HepG2 (cell line): Measurements from ENCODE around the gene BAHCC1. TPM values are rescaled to one million over a fixed set of nuclear protein-coding genes. Genes with fewer than 3 reads are reported as not detected.
A peak's percentile ranks its signal among the peaks of the same experiment; 100 is the strongest.

Experiments
- ASH2L ChIP-seq: fragments of 300-600, 200-600 bp; sonication (generic); IDR thresholded peaks from 2 replicates; pipeline ENCODE4 v1.7.0; 2017; ENCODE audit warnings: low read depth, mild to moderate bottlenecking, moderate library complexity, mixed read lengths, low read length; ENCODE audit not compliant: insufficient read length
- HNRNPLL ChIP-seq: fragments of 200-400 bp; formaldehyde crosslinking; IDR thresholded peaks from 2 replicates; pipeline ENCODE4 v1.6.1; 2017; ENCODE audit warnings: mild to moderate bottlenecking, low read depth, low read length; ENCODE audit not compliant: poor library complexity, severe bottlenecking
- KLF12 ChIP-seq: sonication (generic); formaldehyde crosslinking; IDR thresholded peaks from 2 replicates; pipeline ENCODE4 v1.4.0; 2020; ENCODE audit warnings: missing genetic modification reagents, borderline replicate concordance
- MAFF ChIP-seq: IDR thresholded peaks from 2 replicates; pipeline ENCODE4 v1.6.1; 2011; ENCODE audit warnings: low read depth, low read length, improper control_type of control experiment
- MBNL3 ChIP-seq: fragments of 250-450 bp; sonication (Bioruptor Pico); conservative IDR thresholded peaks from 2 replicates; pipeline ENCODE4 v1.8.0; 2022; ENCODE audit warnings: mild to moderate bottlenecking, inconsistent platforms
- MED1 ChIP-seq: sonication (generic); formaldehyde crosslinking; IDR thresholded peaks from 2 replicates; pipeline ENCODE4 v1.4.0; 2020; ENCODE audit warnings: missing genetic modification reagents
- NCOA2 ChIP-seq: sonication (generic); formaldehyde crosslinking; IDR thresholded peaks from 2 replicates; pipeline ENCODE4 v1.8.0; 2022; ENCODE audit warnings: inconsistent platforms
- NONO ChIP-seq, 2 experiments: fragments of 450-650 bp in 1 of 2; sonication (generic) in 1 of 2; formaldehyde crosslinking in 1 of 2; IDR thresholded peaks in 1 of 2; conservative IDR thresholded peaks in 1 of 2; 2 replicates each; pipeline versions ENCODE4 v1.6.1 to v1.8.0; 2017 to 2022; ENCODE audit warnings: mild to moderate bottlenecking in 1 of 2, missing genetic modification reagents in 1 of 2, moderate library complexity in 1 of 2
- PHF8 ChIP-seq: sonication (generic); formaldehyde crosslinking; IDR thresholded peaks from 2 replicates; pipeline ENCODE4 v1.5.0; 2020; ENCODE audit warnings: missing genetic modification reagents
- RBM22 ChIP-seq: fragments of 200-400 bp; formaldehyde crosslinking; optimal IDR thresholded peaks from 2 replicates; pipeline ENCODE3; 2017; ENCODE audit warnings: mild to moderate bottlenecking, low read length, moderate library complexity
- RBM39 ChIP-seq: fragments of 200-400 bp; formaldehyde crosslinking; IDR thresholded peaks from one replicate; pipeline ENCODE4 v1.6.1; 2018; ENCODE audit warnings: antibody characterized with exemption, mild to moderate bottlenecking, low read depth, low read length; ENCODE audit not compliant: poor library complexity, severe bottlenecking
- SIX1 ChIP-seq: sonication (generic); formaldehyde crosslinking; IDR thresholded peaks from 2 replicates; pipeline ENCODE4 v1.4.0; 2020; ENCODE audit warnings: missing genetic modification reagents, borderline replicate concordance
- TBP ChIP-seq: sonication (generic); formaldehyde crosslinking; IDR thresholded peaks from 2 replicates; pipeline ENCODE4 v1.5.0; 2020; ENCODE audit warnings: missing genetic modification reagents
- THAP11 ChIP-seq: IDR thresholded peaks from 2 replicates; pipeline ENCODE4 v1.6.1; 2016; ENCODE audit warnings: missing biosample characterization, missing genetic modification reagents
- ZC3H13 ChIP-seq: sonication (generic); formaldehyde crosslinking; IDR thresholded peaks from 2 replicates; pipeline ENCODE4 v1.8.1; 2023; ENCODE audit warnings: mild to moderate bottlenecking, missing genetic modification reagents, moderate library complexity
- ZC3H4 ChIP-seq: sonication (generic); formaldehyde crosslinking; IDR thresholded peaks from 2 replicates; pipeline ENCODE4 v1.4.0; 2020; ENCODE audit warnings: missing genetic modification reagents, borderline replicate concordance
- ZFX ChIP-seq: sonication (generic); formaldehyde crosslinking; IDR thresholded peaks from 2 replicates; pipeline ENCODE4 v1.4.0; 2020; ENCODE audit warnings: mild to moderate bottlenecking, low read depth, missing genetic modification reagents, moderate library complexity
- ZKSCAN8 ChIP-seq: IDR thresholded peaks from 2 replicates; pipeline ENCODE4 v1.6.1; 2016; ENCODE audit warnings: borderline replicate concordance, missing genetic modification reagents, missing compliant biosample characterization
- ZNF432 ChIP-seq: sonication (generic); formaldehyde crosslinking; IDR thresholded peaks from 2 replicates; pipeline ENCODE4 v1.5.0; 2020; ENCODE audit warnings: missing genetic modification reagents, mild to moderate bottlenecking, borderline replicate concordance
- ZNF510 ChIP-seq: sonication (generic); formaldehyde crosslinking; IDR thresholded peaks from 2 replicates; pipeline ENCODE4 v1.4.0; 2020; ENCODE audit warnings: low read depth, mild to moderate bottlenecking, missing genetic modification reagents
- ZNF589 ChIP-seq: sonication (generic); formaldehyde crosslinking; conservative IDR thresholded peaks from 2 replicates; pipeline ENCODE4 v1.8.0; 2022; ENCODE audit warnings: mild to moderate bottlenecking, moderate library complexity, missing genetic modification reagents
- ZNF770 ChIP-seq: sonication (generic); formaldehyde crosslinking; IDR thresholded peaks from 2 replicates; pipeline ENCODE4 v1.5.0; 2020; ENCODE audit warnings: mild to moderate bottlenecking, missing genetic modification reagents
- polyA plus RNA-seq, 8 experiments: library from polyadenylated mRNA; depleted of rRNA in 3 of 8; stranded (reverse) in 7 of 8; unstranded in 1 of 8; fragments of >200 nt; fragmentation: Illumina TruSeq in 4 of 8; extraction: Trizol in 4 of 8; gene quantifications; 2 replicates each; pipeline versions ENCODE4 v1.2.1 to v1.2.3, GENCODE V29; 2011 to 2016; ENCODE audit warnings: low read depth in 4 of 8, missing spikeins in 1 of 8, mixed read lengths in 1 of 8; ENCODE audit not compliant: insufficient read depth in 1 of 8
- total RNA-seq, 5 experiments: library from RNA; depleted of rRNA; stranded (reverse); fragments of >200 nt; fragmentation: Illumina TruSeq; extraction: Trizol; gene quantifications; 2 replicates each; pipeline ENCODE4 v1.2.3, GENCODE V29; 2016; ENCODE audit warnings: low read depth in 1 of 5
- TF ChIP-seq, protein P1 (sequence below): IDR thresholded peaks from 2 replicates; pipeline ENCODE4 v1.6.1; 2016; ENCODE audit warnings: low read depth
- TF ChIP-seq, protein P2 (sequence below): sonication (generic); formaldehyde crosslinking; IDR thresholded peaks from 2 replicates; pipeline ENCODE4 v1.4.0; 2020; ENCODE audit warnings: mild to moderate bottlenecking, missing genetic modification reagents, borderline replicate concordance

The BAHCC1 gene
- total and polyA plus RNA-seq, 2 of the 13 experiments (the other 11 are each of a cell fraction or from before 2014, with no cell fraction given), result 1.4 to 1.7 TPM

- TF ChIP-seq, protein P1, sequence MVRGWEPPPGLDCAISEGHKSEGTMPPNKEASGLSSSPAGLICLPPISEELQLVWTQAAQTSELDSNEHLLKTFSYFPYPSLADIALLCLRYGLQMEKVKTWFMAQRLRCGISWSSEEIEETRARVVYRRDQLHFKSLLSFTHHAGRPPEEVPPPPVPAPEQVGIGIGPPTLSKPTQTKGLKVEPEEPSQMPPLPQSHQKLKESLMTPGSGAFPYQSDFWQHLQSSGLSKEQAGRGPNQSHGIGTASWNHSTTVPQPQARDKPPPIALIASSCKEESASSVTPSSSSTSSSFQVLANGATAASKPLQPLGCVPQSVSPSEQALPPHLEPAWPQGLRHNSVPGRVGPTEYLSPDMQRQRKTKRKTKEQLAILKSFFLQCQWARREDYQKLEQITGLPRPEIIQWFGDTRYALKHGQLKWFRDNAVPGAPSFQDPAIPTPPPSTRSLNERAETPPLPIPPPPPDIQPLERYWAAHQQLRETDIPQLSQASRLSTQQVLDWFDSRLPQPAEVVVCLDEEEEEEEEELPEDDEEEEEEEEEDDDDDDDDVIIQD (CRISPR knock-in tag), result no peak
- TF ChIP-seq THAP11 (peak; percentile 0; the same call in 1 of the 2 replicates), NONO (IDR thresholded peaks at IDR 0.05) (no peak), NONO (CRISPR knock-in tag; conservative IDR thresholded peaks at IDR 0.05) (peak; percentile 77), TBP (CRISPR knock-in tag) (0 out of 2 replicates have a peak, but pooled peaks have one; percentile 16), ZC3H4 (no peak), ASH2L (peak; percentile 63), MAFF (no peak), SIX1 (CRISPR knock-in tag) (no peak), ZNF770 (CRISPR knock-in tag) (peak; percentile 25; the same call in 1 of the 2 replicates), ZKSCAN8 (CRISPR knock-in tag) (no peak), NCOA2 (CRISPR knock-in tag) (no peak), MED1 (CRISPR knock-in tag) (0 out of 2 replicates have a peak, but pooled peaks have one; percentile 19), PHF8 (peak; percentile 46), ZFX (CRISPR knock-in tag) (no peak), RBM39 (peak; percentile 69), MBNL3 (CRISPR knock-in tag) (no peak), ZNF432 (no peak), ZNF589 (CRISPR knock-in tag) (peak; percentile 76; the same call in 1 of the 2 replicates), ZC3H13 (CRISPR knock-in tag) (peak; percentile 63; the same call in 1 of the 2 replicates), ZNF510 (peak; percentile 64; the same call in 1 of the 2 replicates), KLF12 (CRISPR knock-in tag) (0 out of 2 replicates have a peak, but pooled peaks have one; percentile 51), RBM22 (peak; percentile 69), HNRNPLL (peak; percentile 26)
- TF ChIP-seq, protein P2, sequence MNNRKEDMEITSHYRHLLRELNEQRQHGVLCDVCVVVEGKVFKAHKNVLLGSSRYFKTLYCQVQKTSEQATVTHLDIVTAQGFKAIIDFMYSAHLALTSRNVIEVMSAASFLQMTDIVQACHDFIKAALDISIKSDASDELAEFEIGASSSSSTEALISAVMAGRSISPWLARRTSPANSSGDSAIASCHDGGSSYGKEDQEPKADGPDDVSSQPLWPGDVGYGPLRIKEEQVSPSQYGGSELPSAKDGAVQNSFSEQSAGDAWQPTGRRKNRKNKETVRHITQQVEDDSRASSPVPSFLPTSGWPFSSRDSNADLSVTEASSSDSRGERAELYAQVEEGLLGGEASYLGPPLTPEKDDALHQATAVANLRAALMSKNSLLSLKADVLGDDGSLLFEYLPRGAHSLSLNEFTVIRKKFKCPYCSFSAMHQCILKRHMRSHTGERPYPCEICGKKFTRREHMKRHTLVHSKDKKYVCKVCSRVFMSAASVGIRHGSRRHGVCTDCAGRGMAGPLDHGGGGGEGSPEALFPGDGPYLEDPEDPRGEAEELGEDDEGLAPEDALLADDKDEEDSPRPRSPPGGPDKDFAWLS (CRISPR knock-in tag), result 0 out of 2 replicates have a peak, but pooled peaks have one; percentile 24
Measured at GRCh38 chr17:81511804-81512561, 116.7 kb downstream of the BAHCC1 start (continued).
